ENCODE results near the gene NPDC1. TPM values are rescaled to one million over a fixed set of nuclear protein-coding genes. Genes with fewer than 3 reads are reported as not detected.

NPDC1 gene
- total RNA-seq, 1 experiment from 2014 or later = 89.8 TPM

- Histone ChIP-seq H3K27ac (no peak overlapping the region), H3K9me3 (ENCODE audit: insufficient read depth, low read depth) (no peaks in the 10 kb centered on the region), H3F3A (ENCODE audit: insufficient read depth, low read depth) (peaks cover 14% of the 10 kb centered on the region; the same call in 1 of the 2 replicates), H3K27me3 (ENCODE audit: insufficient read depth, low read depth) (no peaks in the 10 kb centered on the region), H3K4me1 (replicated peaks; ENCODE audit: insufficient read depth) (peaks cover 15% of the 10 kb centered on the region), H3K36me3 (ENCODE audit: low read depth) (no peaks in the 10 kb centered on the region), H2AFZ (no peak overlapping the region), H3K4me3 (no peak overlapping the region), H3K9me2 (ENCODE audit: insufficient read depth) (no peaks in the 10 kb centered on the region), H3K4me2 (no peak overlapping the region), H4K20me1 (ENCODE audit: insufficient read depth) (peaks cover 33% of the 10 kb centered on the region), H3K79me2 (ENCODE audit: low read depth) (peaks cover 21% of the 10 kb centered on the region)
- no peak for DNase-seq
- POLR2A ChIA-PET (ENCODE audit: unreplicated experiment) = no interaction called here
- intact Hi-C loops (cut with micrococcal nuclease; ENCODE audit: unreplicated experiment) = no loop called here
- TF ChIP-seq EZH2 (IDR thresholded peaks at IDR 0.05; ENCODE audit: low read depth) = no peak
- no peak for TF ChIP-seq CTCF (conservative IDR thresholded peaks at IDR 0.05)
- CTCF ChIA-PET = no interaction called here
- no TSS peak for BruUV-seq (replicated peaks)
Measured at GRCh38 chr9:137042751-137043727, 2.9 kb downstream of the NPDC1 start.

GRCh38 chr9:137041124-137041523 is 4.9 kb downstream of the NPDC1 start:
- no peaks in the 10 kb centered on the region for H3K9me3 ChIP-seq (ENCODE audit: insufficient read depth, low read depth)
- no peak for TF ChIP-seq EZH2 (IDR thresholded peaks at IDR 0.05; ENCODE audit: low read depth)
- no peak for TF ChIP-seq CTCF (conservative IDR thresholded peaks at IDR 0.05)
- no peaks in the 10 kb centered on the region for H3K27me3 ChIP-seq (ENCODE audit: insufficient read depth, low read depth)
- CTCF ChIA-PET = no interaction called here
- no peak overlapping the region for H3K4me3 ChIP-seq
- H3K4me2 ChIP-seq = no peak overlapping the region
- no peak for DNase-seq
- peaks cover 21% of the 10 kb centered on the region for H3K79me2 ChIP-seq (ENCODE audit: low read depth)
- H3K4me1 ChIP-seq (replicated peaks; ENCODE audit: insufficient read depth) = peaks cover 15% of the 10 kb centered on the region
- H3K27ac ChIP-seq = no peak overlapping the region
- H3F3A ChIP-seq (ENCODE audit: insufficient read depth, low read depth) = peaks cover 12% of the 10 kb centered on the region; the same call in 1 of the 2 replicates
- H3K9me2 ChIP-seq (ENCODE audit: insufficient read depth) = no peaks in the 10 kb centered on the region
- no TSS peak for BruUV-seq (replicated peaks)
- peaks cover 28% of the 10 kb centered on the region for H4K20me1 ChIP-seq (ENCODE audit: insufficient read depth)
- no peak overlapping the region for H2AFZ ChIP-seq
- intact Hi-C loops (cut with micrococcal nuclease; ENCODE audit: unreplicated experiment) = no loop called here
- POLR2A ChIA-PET (ENCODE audit: unreplicated experiment) = no interaction called here
- no peaks in the 10 kb centered on the region for H3K36me3 ChIP-seq (ENCODE audit: low read depth)

GRCh38 chr9:137040568-137040967 is 5.4 kb downstream of the NPDC1 start:
- Histone ChIP-seq H3K27ac (no peak overlapping the region), H3K36me3 (ENCODE audit: low read depth) (no peaks in the 10 kb centered on the region), H4K20me1 (ENCODE audit: insufficient read depth) (peaks cover 30% of the 10 kb centered on the region), H3K27me3 (ENCODE audit: insufficient read depth, low read depth) (no peaks in the 10 kb centered on the region), H3K9me3 (ENCODE audit: insufficient read depth, low read depth) (no peaks in the 10 kb centered on the region), H3K79me2 (ENCODE audit: low read depth) (peaks cover 21% of the 10 kb centered on the region), H3K4me1 (replicated peaks; ENCODE audit: insufficient read depth) (peaks cover 15% of the 10 kb centered on the region), H3K9me2 (ENCODE audit: insufficient read depth) (no peaks in the 10 kb centered on the region), H3F3A (ENCODE audit: insufficient read depth, low read depth) (peaks cover 17% of the 10 kb centered on the region; the same call in 1 of the 2 replicates), H2AFZ (no peak overlapping the region), H3K4me2 (no peak overlapping the region), H3K4me3 (no peak overlapping the region)
- ChIA-PET POLR2A (ENCODE audit: unreplicated experiment) (no interaction called here), CTCF (no interaction called here)
- TF ChIP-seq CTCF (conservative IDR thresholded peaks at IDR 0.05) = no peak
- TF ChIP-seq EZH2 (IDR thresholded peaks at IDR 0.05; ENCODE audit: low read depth) = no peak
- BruUV-seq (replicated peaks) = no TSS peak
- intact Hi-C loops (cut with micrococcal nuclease; ENCODE audit: unreplicated experiment) = no loop called here
- no peak for DNase-seq
